ENCODE measurements around the gene C11orf98. TPM values are rescaled to one million over a fixed set of nuclear protein-coding genes. Genes with fewer than 3 reads are reported as not detected.

C11orf98 gene
- total RNA-seq, 2 experiments from 2014 or later, result 107 to 110 TPM

DNA sequence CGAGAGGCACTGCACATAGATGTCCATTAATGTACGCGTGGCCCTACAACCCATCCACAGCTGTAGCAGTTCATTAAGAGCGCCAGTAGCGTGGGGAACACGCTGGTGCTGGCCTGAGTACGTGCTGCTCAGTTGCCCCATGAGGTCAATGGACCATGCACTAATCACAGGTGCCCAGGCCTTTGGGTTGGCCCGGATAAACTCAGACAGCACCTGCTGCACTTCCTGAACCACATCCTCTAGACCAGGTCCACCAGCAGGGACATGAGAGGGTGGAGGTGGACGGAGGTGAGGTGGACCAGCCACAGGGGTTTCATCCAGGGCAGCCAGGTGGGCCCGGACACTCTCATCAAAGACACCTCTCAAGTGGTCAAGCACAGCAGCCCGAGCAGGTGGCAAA is 15.5 kb downstream of the C11orf98 start:
- H3K9me3 Mint-ChIP-seq, result no peaks in the 10 kb centered on the region
- no peak for DNase-seq
- no peaks in the 10 kb centered on the region for H3K27me3 Mint-ChIP-seq
- ChIA-PET POLR2A (interaction anchor here (0.6 to 7.2 kb wide), 4 partner anchors 10 to 60 kb away, joined by 3 to 68 read pairs (median 7); partner anchors contain the start of genes C11orf98, CSKMT, LBHD1 and UQCC3), CTCF (interaction anchor here (0.6 to 1.0 kb wide), 4 partner anchors 9 to 225 kb away, joined by 3 to 4 read pairs (median 3); no protein-coding TSS in a partner anchor)
- peaks cover 14% of the 10 kb centered on the region for H3K36me3 Mint-ChIP-seq
- peaks cover 32% of the 10 kb centered on the region for H3K4me1 Mint-ChIP-seq (ENCODE audit: low read depth)
- no peak overlapping the region for H3K4me3 Mint-ChIP-seq
- intact Hi-C loops (cut with micrococcal nuclease), result no loop called here
- no peak overlapping the region for H3K27ac Mint-ChIP-seq

DNA sequence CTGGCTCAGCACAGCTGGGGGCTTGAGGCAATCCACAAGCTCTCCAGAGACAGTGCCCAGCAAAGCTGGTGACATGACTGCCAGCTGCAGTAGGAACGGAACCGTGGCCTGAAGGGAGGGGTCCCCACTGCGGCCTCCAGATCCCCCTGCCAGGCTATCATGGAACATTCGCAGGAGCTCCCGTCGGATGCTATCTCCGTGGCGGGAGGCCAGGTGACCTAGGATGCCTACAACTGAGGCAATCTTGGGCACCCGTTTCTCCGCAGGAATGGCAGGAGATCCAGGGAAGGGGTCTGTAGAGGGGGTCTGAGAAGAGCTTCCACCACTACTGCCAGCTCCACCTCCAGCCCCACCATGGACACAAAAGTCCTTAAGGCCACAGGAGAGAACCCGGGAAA is 16.0 kb downstream of the C11orf98 start:
- intact Hi-C loops (cut with micrococcal nuclease), result no loop called here
- H3K4me1 Mint-ChIP-seq (ENCODE audit: low read depth), result peaks cover 32% of the 10 kb centered on the region
- POLR2A ChIA-PET, result interaction anchor here (1.4 to 7.2 kb wide), 4 partner anchors 11 to 57 kb away, joined by 3 to 68 read pairs (median 8); partner anchors contain the start of genes C11orf98, CSKMT, LBHD1 and TUT1
- peaks cover 16% of the 10 kb centered on the region for H3K36me3 Mint-ChIP-seq
- H3K9me3 Mint-ChIP-seq, result no peaks in the 10 kb centered on the region
- no peak overlapping the region for H3K4me3 Mint-ChIP-seq
- CTCF ChIA-PET, result interaction anchor here (0.6 to 1.7 kb wide), 4 partner anchors 8 to 224 kb away, joined by 3 to 5 read pairs (median 3); partner anchors contain the start of gene TUT1
- no peak for DNase-seq
- H3K27me3 Mint-ChIP-seq, result no peaks in the 10 kb centered on the region
- H3K27ac Mint-ChIP-seq, result no peak overlapping the region

DNA sequence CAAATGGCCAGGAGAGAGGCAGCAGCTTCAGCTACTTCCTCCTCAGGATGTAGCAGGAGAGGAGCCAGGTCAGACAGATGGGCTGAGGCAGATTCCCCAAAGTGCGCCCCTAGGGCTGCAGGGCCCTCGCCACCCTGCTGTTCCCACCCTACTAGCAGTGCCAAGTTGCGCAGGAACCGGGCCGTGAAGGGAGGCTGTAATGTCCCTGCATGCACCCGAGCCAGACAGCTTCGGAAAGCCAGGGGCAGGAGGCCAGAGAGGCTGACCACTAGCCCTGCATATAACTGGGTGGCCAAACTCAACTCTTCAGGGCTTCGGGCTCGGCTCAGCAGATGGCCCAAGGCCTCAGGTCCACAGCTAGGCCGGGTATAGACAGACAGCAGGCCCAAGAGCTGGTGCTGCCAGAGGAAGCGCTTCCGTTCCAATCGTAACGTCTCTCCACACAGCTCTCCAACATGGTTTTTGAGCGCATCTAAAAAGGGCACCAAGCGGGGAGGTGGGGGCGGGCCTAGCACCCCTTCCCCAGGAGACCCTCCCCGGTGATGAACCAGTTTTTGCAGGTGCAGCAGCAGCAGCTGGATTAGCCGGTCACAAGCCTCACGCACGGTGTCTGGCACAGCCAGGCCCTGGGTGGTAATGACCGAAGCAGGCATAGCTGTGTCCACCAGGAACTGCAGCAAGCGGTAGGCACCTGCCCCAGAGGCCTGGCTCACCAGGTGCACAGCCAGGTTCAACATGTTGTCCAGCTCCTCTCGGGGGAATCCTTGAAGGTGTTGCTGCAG is 16.6 kb downstream of the C11orf98 start:
- POLR2A ChIA-PET, result interaction anchor here (1.4 to 7.2 kb wide), 5 partner anchors 11 to 57 kb away, joined by 3 to 68 read pairs (median 6); partner anchors contain the start of genes C11orf98, CSKMT, LBHD1 and TUT1

GRCh38 chr11:62647609-62648005 is 17.4 kb downstream of the C11orf98 start:
- Mint-ChIP-seq H3K4me3 (no peak overlapping the region), H3K27ac (no peak overlapping the region), H3K9me3 (no peaks in the 10 kb centered on the region), H3K36me3 (peaks cover 17% of the 10 kb centered on the region), H3K4me1 (ENCODE audit: low read depth) (peaks cover 29% of the 10 kb centered on the region), H3K27me3 (no peaks in the 10 kb centered on the region)
- ChIA-PET POLR2A (interaction anchor here (1.4 to 7.2 kb wide), 4 partner anchors 19 to 56 kb away, joined by 4 to 68 read pairs (median 8); partner anchors contain the start of genes C11orf98, CSKMT, LBHD1 and TUT1), CTCF (interaction anchor here (0.7 to 1.7 kb wide), 2 partner anchors 56 to 138 kb away, joined by 3 to 5 read pairs; partner anchors contain the start of gene TUT1)
- no peak for DNase-seq
- intact Hi-C loops (cut with micrococcal nuclease), result loop anchor here (2.0 kb wide), 1 partner anchor 35 kb away; the partner anchor contains the start of genes EML3 and ROM1

More for the DNA sequence above, 16.6 kb downstream of the C11orf98 start:
- H3K4me1 Mint-ChIP-seq (ENCODE audit: low read depth), result peaks cover 29% of the 10 kb centered on the region
- peaks cover 16% of the 10 kb centered on the region for H3K36me3 Mint-ChIP-seq
- H3K4me3 Mint-ChIP-seq, result no peak overlapping the region
- no peaks in the 10 kb centered on the region for H3K27me3 Mint-ChIP-seq
- intact Hi-C loops (cut with micrococcal nuclease), result no loop called here
- no peak overlapping the region for H3K27ac Mint-ChIP-seq
- CTCF ChIA-PET, result interaction anchor here (0.6 to 1.7 kb wide), 4 partner anchors 7 to 138 kb away, joined by 3 to 5 read pairs (median 3); partner anchors contain the start of gene TUT1
- no peak for DNase-seq
- no peaks in the 10 kb centered on the region for H3K9me3 Mint-ChIP-seq

- peak overlapping the region; percentile 94 for H3K4me3 Mint-ChIP-seq
Measured at GRCh38 chr11:62646825-62647608, 18.0 kb downstream of the C11orf98 start.

GRCh38 chr11:62645946-62646824 is 18.8 kb downstream of the C11orf98 start, which contains the start of gene GANAB:
TSS of gene GANAB (minus strand) at chr11:62646613. CDS start at chr11:62646599, 14 bp downstream.
- intact Hi-C loops (cut with micrococcal nuclease), result loop anchor here (1.0 to 2.0 kb wide), 3 partner anchors 24 to 55 kb away; partner anchors contain the start of genes EML3, ROM1 and TUT1
- ChIA-PET POLR2A (interaction anchor here (0.6 to 7.2 kb wide), 18 partner anchors 9 to 210 kb away, joined by 3 to 68 read pairs (median 5); partner anchors contain the start of genes B3GAT3, C11orf98, CSKMT and EML3), CTCF (interaction anchor here (0.6 to 1.7 kb wide), 7 partner anchors 23 to 221 kb away, joined by 3 to 5 read pairs (median 3); partner anchors contain the start of genes HNRNPUL2 and STX5)
- H3K4me1 Mint-ChIP-seq (ENCODE audit: low read depth), result peaks cover 30% of the 10 kb centered on the region
- no peaks in the 10 kb centered on the region for H3K9me3 Mint-ChIP-seq
- H3K27me3 Mint-ChIP-seq, result no peaks in the 10 kb centered on the region
- DNase-seq, result peak; percentile 100
- H3K4me3 Mint-ChIP-seq, result peak within 1 kb of the TSS; percentile 94
- H3K27ac Mint-ChIP-seq, result peak within 1 kb of the TSS; percentile 94
- peaks cover 21% of the 10 kb centered on the region for H3K36me3 Mint-ChIP-seq

More at GRCh38 chr11:62646825-62647608, 18.0 kb downstream of the C11orf98 start:
- intact Hi-C loops (cut with micrococcal nuclease), result loop anchor here (1.0 to 2.0 kb wide), 3 partner anchors 25 to 56 kb away; partner anchors contain the start of genes EML3, ROM1 and TUT1
- DNase-seq, result no peak
- H3K36me3 Mint-ChIP-seq, result peaks cover 18% of the 10 kb centered on the region
- H3K9me3 Mint-ChIP-seq, result no peaks in the 10 kb centered on the region
- CTCF ChIA-PET, result interaction anchor here (0.8 to 1.7 kb wide), 5 partner anchors 35 to 222 kb away, joined by 3 to 5 read pairs (median 4); partner anchors contain the start of gene TUT1
- peaks cover 29% of the 10 kb centered on the region for H3K4me1 Mint-ChIP-seq (ENCODE audit: low read depth)
- POLR2A ChIA-PET, result interaction anchor here (0.6 to 7.2 kb wide), 12 partner anchors 9 to 194 kb away, joined by 3 to 68 read pairs (median 6); partner anchors contain the start of genes C11orf98, CSKMT, EML3 and LBHD1
- H3K27ac Mint-ChIP-seq, result peak overlapping the region; percentile 94
- H3K27me3 Mint-ChIP-seq, result no peaks in the 10 kb centered on the region

DNA sequence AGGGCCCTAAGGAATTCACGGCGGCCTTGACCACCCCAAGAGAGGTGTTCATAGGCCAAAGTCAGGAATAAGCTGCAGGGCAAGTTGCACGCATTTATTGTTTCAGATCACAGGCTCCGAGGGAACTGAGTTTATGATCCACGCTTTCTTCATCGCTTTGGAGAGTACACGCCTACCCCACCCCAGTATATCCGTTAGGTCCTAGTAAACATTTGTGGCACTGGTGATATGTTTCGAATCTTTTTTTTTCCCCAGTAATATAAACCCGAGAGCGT is 19.4 kb downstream of the C11orf98 start:
- Mint-ChIP-seq H3K36me3 (peaks cover 21% of the 10 kb centered on the region), H3K27ac (peak overlapping the region; percentile 94), H3K9me3 (no peaks in the 10 kb centered on the region), H3K4me3 (peak overlapping the region; percentile 94), H3K4me1 (ENCODE audit: low read depth) (peaks cover 32% of the 10 kb centered on the region), H3K27me3 (no peaks in the 10 kb centered on the region)
- peak; percentile 20 for DNase-seq
- POLR2A ChIA-PET, result interaction anchor here (0.8 to 7.2 kb wide), 14 partner anchors 10 to 210 kb away, joined by 3 to 68 read pairs (median 5); partner anchors contain the start of genes B3GAT3, C11orf98, CSKMT and EML3
- CTCF ChIA-PET, result interaction anchor here (0.6 to 1.7 kb wide), 5 partner anchors 23 to 186 kb away, joined by 3 to 5 read pairs (median 4); partner anchors contain the start of genes HNRNPUL2, STX5 and TUT1
- intact Hi-C loops (cut with micrococcal nuclease), result no loop called here

DNA sequence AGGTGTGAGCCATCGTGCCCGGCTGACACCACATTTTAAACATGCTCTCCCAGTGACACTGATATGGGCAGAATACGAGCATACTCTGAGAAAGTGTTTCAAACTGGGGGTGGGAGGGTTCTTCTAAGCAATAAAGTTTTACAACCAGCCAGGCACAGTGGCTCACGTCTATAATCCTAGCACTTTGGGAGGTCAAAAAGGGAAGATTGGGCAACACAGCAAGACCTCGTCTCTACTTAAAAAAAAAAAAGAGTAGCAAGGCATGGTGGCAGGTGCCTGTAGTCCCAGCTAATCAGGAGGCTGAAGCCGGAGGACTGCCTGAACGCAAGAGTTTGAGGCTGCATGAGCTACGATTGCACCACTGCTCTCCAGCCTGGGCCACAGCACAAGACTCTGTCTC is 20.8 kb downstream of the C11orf98 start:
- Mint-ChIP-seq H3K36me3 (peaks cover 22% of the 10 kb centered on the region), H3K4me3 (no peak overlapping the region), H3K27me3 (no peaks in the 10 kb centered on the region), H3K27ac (peak overlapping the region; percentile 43), H3K9me3 (no peaks in the 10 kb centered on the region), H3K4me1 (ENCODE audit: low read depth) (peaks cover 41% of the 10 kb centered on the region)
- ChIA-PET CTCF (interaction anchor here (1.1 to 1.4 kb wide), 3 partner anchors 50 to 70 kb away, joined by 3 to 5 read pairs (median 3); partner anchors contain the start of gene TUT1), POLR2A (interaction anchor here (0.6 to 7.2 kb wide), 6 partner anchors 10 to 208 kb away, joined by 3 to 68 read pairs (median 5); partner anchors contain the start of genes B3GAT3, C11orf98, CSKMT and TUT1)
- intact Hi-C loops (cut with micrococcal nuclease), result no loop called here
- DNase-seq, result no peak

DNA sequence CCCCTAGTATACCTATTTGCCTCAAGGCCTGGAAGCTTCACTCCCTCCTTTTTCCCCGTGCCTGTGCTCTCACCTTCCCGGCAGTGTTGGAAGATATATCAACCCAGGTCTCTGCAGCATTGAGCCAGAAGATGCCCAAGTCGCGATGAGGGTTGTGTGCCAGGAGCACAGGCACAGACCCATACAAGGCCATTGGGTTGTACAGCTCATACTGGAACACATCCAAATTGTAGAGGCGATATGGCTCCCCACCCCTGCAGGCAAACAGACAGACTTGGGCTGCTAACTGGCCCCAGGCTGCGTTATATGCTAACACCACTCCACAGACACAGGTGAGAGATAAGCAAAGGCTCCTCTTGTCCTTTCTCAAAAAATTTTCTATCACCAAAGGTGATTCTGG is 32.5 kb downstream of the C11orf98 start:
- Mint-ChIP-seq H3K4me1 (ENCODE audit: low read depth) (peaks cover 16% of the 10 kb centered on the region), H3K4me3 (no peak overlapping the region), H3K27me3 (no peaks in the 10 kb centered on the region), H3K36me3 (peaks cover 57% of the 10 kb centered on the region), H3K9me3 (no peaks in the 10 kb centered on the region), H3K27ac (no peak overlapping the region)
- POLR2A ChIA-PET, result interaction anchor here (0.6 to 0.8 kb wide), 2 partner anchors 39 to 41 kb away, joined by 3 to 4 read pairs; partner anchors contain the start of genes LBHD1, TUT1 and UQCC3
- CTCF ChIA-PET, result interaction anchor here (1.0 kb wide), 1 partner anchor 40 kb away, joined by 3 read pairs; no protein-coding TSS in a partner anchor
- DNase-seq, result no peak
- intact Hi-C loops (cut with micrococcal nuclease), result no loop called here

DNA sequence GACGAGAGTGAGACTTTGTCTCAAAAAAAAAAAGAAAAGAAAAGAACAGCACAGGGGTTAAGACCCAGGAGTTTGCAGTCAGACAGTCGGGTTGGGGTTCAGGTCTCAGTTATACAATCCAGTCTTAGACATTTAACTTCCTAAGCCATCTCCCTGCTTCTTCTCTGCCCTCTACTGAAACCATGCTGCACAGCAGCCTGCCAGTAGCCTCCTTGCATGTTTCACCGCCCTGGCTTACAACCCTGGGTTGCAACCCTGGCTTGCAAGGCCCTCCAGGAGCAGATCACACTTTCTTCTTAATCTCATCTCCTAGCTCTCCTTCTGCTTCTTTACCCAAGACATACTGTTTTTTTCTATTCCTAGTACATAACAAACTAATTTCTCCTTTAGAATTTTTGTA is 37.3 kb downstream of the C11orf98 start:
- H3K27ac Mint-ChIP-seq, result no peak overlapping the region
- ChIA-PET CTCF (interaction anchor here (1.1 kb wide), 1 partner anchor 15 kb away, joined by 3 read pairs; no protein-coding TSS in a partner anchor), POLR2A (no interaction called here)
- H3K36me3 Mint-ChIP-seq, result peaks cover 44% of the 10 kb centered on the region
- H3K27me3 Mint-ChIP-seq, result no peaks in the 10 kb centered on the region
- DNase-seq, result no peak
- no peaks in the 10 kb centered on the region for H3K9me3 Mint-ChIP-seq
- H3K4me3 Mint-ChIP-seq, result no peak overlapping the region
- no peaks in the 10 kb centered on the region for H3K4me1 Mint-ChIP-seq (ENCODE audit: low read depth)
- intact Hi-C loops (cut with micrococcal nuclease), result no loop called here
